ENCODE data around the gene CCL26.

Gene CCL26

DNA sequence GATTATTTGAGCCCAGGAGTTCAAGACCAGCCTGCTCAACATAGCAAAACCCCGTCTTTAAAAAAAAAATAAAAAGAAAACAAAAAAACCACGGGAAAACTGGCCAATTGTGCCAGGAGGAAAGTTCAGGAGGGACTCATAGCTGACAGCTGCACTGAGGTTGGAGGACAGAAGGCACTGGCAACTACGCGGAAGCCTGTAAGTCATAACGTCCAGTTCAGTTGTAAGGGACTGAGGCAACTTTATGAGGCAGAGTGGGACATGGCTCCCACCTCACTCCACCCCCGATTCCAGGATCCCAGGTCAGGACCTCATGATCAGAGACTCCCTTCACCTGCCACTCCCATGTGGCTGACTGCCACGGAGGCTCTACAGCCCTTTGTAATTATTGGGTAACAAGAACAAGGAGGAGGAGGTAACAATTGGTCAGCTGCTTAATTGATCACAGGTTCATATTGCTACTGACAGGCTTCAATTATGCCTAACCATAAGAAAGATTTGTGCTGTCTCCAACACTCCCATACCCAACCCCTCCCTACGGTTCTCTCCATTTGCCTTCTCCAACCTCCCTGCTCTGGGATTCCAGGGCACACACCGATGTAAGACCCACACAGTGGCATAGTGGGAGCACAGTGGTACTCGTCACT is 43.5 kb upstream of the CCL26 start:
- Mint-ChIP-seq H3K27ac (no peak overlapping the region), H3K4me1 (no peaks in the 10 kb centered on the region), H3K4me3 (no peak overlapping the region), H3K27me3 (ENCODE audit: low read depth) (peaks cover 18% of the 10 kb centered on the region), H3K9me3 (no peaks in the 10 kb centered on the region), H3K36me3 (ENCODE audit: low read depth) (no peaks in the 10 kb centered on the region)
- TF ChIP-seq, protein P1, sequence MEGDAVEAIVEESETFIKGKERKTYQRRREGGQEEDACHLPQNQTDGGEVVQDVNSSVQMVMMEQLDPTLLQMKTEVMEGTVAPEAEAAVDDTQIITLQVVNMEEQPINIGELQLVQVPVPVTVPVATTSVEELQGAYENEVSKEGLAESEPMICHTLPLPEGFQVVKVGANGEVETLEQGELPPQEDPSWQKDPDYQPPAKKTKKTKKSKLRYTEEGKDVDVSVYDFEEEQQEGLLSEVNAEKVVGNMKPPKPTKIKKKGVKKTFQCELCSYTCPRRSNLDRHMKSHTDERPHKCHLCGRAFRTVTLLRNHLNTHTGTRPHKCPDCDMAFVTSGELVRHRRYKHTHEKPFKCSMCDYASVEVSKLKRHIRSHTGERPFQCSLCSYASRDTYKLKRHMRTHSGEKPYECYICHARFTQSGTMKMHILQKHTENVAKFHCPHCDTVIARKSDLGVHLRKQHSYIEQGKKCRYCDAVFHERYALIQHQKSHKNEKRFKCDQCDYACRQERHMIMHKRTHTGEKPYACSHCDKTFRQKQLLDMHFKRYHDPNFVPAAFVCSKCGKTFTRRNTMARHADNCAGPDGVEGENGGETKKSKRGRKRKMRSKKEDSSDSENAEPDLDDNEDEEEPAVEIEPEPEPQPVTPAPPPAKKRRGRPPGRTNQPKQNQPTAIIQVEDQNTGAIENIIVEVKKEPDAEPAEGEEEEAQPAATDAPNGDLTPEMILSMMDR (IDR thresholded peaks at IDR 0.05; ENCODE audit: unreplicated experiment in 3 of 3), result no peak

DNA sequence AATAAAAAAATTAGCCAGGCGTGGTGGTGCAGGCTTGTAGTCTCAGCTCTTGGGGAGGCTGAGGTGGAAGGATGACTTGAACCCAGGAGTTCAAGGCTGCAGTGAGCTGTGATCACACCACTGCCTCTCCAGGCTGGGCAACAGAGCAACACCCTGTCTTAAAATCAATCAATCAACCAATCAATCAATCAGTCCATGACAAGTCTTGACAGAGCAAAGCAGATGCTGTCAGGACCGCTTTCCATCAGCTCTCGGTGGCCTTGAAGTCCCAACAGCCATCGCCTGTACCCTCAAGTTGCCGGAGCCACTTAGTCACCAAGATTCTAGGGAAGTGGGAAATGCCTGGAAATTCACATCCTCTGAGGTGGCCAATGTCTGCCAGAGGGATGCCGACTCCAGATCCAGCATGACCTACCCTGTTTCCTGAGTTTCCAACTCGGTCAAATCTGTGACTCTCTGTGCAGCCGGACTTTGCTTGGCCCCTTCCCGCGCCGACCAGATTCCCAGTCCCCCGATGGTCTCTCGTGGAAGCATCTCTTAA is 42.5 kb upstream of the CCL26 start:
- Mint-ChIP-seq H3K9me3 (no peaks in the 10 kb centered on the region), H3K4me1 (no peaks in the 10 kb centered on the region), H3K36me3 (ENCODE audit: low read depth) (no peaks in the 10 kb centered on the region), H3K27ac (no peak overlapping the region), H3K27me3 (ENCODE audit: low read depth) (peaks cover 17% of the 10 kb centered on the region), H3K4me3 (no peak overlapping the region)
- TF ChIP-seq, protein P1 (IDR thresholded peaks at IDR 0.05; ENCODE audit: unreplicated experiment in 3 of 3), result no peak

DNA sequence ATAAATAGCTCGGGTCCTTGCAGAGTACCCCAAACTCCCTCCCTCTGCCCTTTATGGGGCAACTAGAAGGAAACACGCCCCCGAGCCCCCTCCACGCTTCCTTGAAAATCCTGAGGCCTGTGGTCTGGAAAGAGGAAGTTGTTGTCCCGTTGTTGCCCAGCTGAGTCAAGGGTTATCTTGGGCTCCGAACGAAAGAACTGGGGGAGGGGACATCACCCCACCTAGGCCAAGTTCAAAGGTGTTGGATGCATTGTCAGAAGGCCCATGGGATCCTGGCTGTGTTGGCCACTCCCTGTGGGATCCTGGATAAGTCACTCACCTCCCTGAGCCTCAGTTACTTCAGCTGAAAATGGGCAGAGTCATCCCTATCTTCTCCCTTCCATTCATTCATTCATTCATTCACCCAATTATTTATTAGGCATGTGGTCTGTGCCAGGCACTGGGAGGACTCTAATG is 41.8 kb upstream of the CCL26 start, which contains the start of gene CCL24:
Gene CCL24, minus strand, starts transcription at position 26 of the 456 bp plus-strand sequence. CDS start 91 bp downstream, outside the sequence.
- Mint-ChIP-seq H3K4me1 (no peaks in the 10 kb centered on the region), H3K36me3 (ENCODE audit: low read depth) (no peaks in the 10 kb centered on the region), H3K27me3 (ENCODE audit: low read depth) (peaks cover 17% of the 10 kb centered on the region)

GRCh38 chr7:75813084-75813483 is 41.1 kb upstream of the CCL26 start:
- Mint-ChIP-seq H3K36me3 (ENCODE audit: low read depth) (no peaks in the 10 kb centered on the region), H3K9me3 (no peaks in the 10 kb centered on the region), H3K27ac (no peak overlapping the region), H3K4me1 (peaks cover 2% of the 10 kb centered on the region), H3K27me3 (ENCODE audit: low read depth) (peaks cover 17% of the 10 kb centered on the region), H3K4me3 (no peak overlapping the region)
- TF ChIP-seq, protein P1 (IDR thresholded peaks at IDR 0.05; ENCODE audit: unreplicated experiment in 3 of 3), result no peak

More for the DNA sequence above, 41.8 kb upstream of the CCL26 start, which contains the start of gene CCL24:
- H3K9me3 Mint-ChIP-seq, result no peaks in the 10 kb centered on the region
- H3K27ac Mint-ChIP-seq, result no peak within 1 kb of the TSS
- TF ChIP-seq, protein P1 (IDR thresholded peaks at IDR 0.05; ENCODE audit: unreplicated experiment in 3 of 3), result no peak
- no peak within 1 kb of the TSS for H3K4me3 Mint-ChIP-seq

- Mint-ChIP-seq H3K36me3 (ENCODE audit: low read depth) (no peaks in the 10 kb centered on the region), H3K9me3 (peaks cover 8% of the 10 kb centered on the region), H3K4me3 (no peak overlapping the region), H3K4me1 (peaks cover 5% of the 10 kb centered on the region), H3K27ac (no peak overlapping the region), H3K27me3 (ENCODE audit: low read depth) (peaks cover 15% of the 10 kb centered on the region)
- TF ChIP-seq, protein P1 (IDR thresholded peaks at IDR 0.05; ENCODE audit: unreplicated experiment in 3 of 3), result no peak
Observed at GRCh38 chr7:75811894-75812678, 40.1 kb upstream of the CCL26 start.

Measured in nephron (organoid).